ENCODE results near the gene IFNL3. TPM values are rescaled to one million over a fixed set of nuclear protein-coding genes. Genes with fewer than 3 reads are reported as not detected.
"Not testable (repeated sequence)": the region's sequence is repeated elsewhere in the genome, so short reads cannot be mapped to it uniquely, and the experiment has no call there.

IFNL3 gene
- total RNA-seq, 3 donors from 2014 or later = not detected

- no peak for ATAC-seq
- no peak for DNase-seq
- intact Hi-C loops (cut with DNase I, micrococcal nuclease) = no loop called here
- TF ChIP-seq CTCF (IDR thresholded peaks at IDR 0.05) = no peak
- Histone ChIP-seq H3K9me3 (no peaks in the 10 kb centered on the region), H3K4me3 (no peak overlapping the region), H3K4me1 (ENCODE audit: low read depth) (no peaks in the 10 kb centered on the region), H3K36me3 (ENCODE audit: low read depth) (no peaks in the 10 kb centered on the region)
Observed at GRCh38 chr19:39275578-39275977, 30.8 kb upstream of the IFNL3 start.

GRCh38 chr19:39273859-39274258, 29.1 kb upstream of the IFNL3 start:
- not testable (repeated sequence) for ATAC-seq

GRCh38 chr19:39270036-39270871, 25.4 kb upstream of the IFNL3 start:
- intact Hi-C loops (cut with DNase I, micrococcal nuclease) = no loop called here
- Histone ChIP-seq H3K9me3 (no peaks in the 10 kb centered on the region), H3K4me1 (ENCODE audit: low read depth) (no peaks in the 10 kb centered on the region), H3K36me3 (ENCODE audit: low read depth) (no peaks in the 10 kb centered on the region), H3K4me3 (no peak overlapping the region)
- ATAC-seq (no peak), DNase-seq (no peak)
- TF ChIP-seq CTCF (IDR thresholded peaks at IDR 0.05) = no peak

More at GRCh38 chr19:39273859-39274258, 29.1 kb upstream of the IFNL3 start:
- DNase-seq; H3K4me1 ChIP-seq (ENCODE audit: low read depth); H3K9me3 ChIP-seq; intact Hi-C loops (cut with DNase I, micrococcal nuclease); H3K36me3 ChIP-seq (ENCODE audit: low read depth); H3K4me3 ChIP-seq: not testable (repeated sequence)

GRCh38 chr19:39269369-39269768, 24.6 kb upstream of the IFNL3 start:
- H3K4me3 ChIP-seq; H3K9me3 ChIP-seq; ATAC-seq; DNase-seq; intact Hi-C loops (cut with DNase I, micrococcal nuclease); H3K4me1 ChIP-seq (ENCODE audit: low read depth); H3K36me3 ChIP-seq (ENCODE audit: low read depth): not testable (repeated sequence)

- DNase-seq; intact Hi-C loops (cut with DNase I, micrococcal nuclease); H3K9me3 ChIP-seq; H3K4me1 ChIP-seq (ENCODE audit: low read depth); ATAC-seq; H3K4me3 ChIP-seq; H3K36me3 ChIP-seq (ENCODE audit: low read depth): not testable (repeated sequence)
Observed at GRCh38 chr19:39268531-39269223, 23.9 kb upstream of the IFNL3 start.

- ATAC-seq = peak; percentile 68
- H3K4me1 ChIP-seq (ENCODE audit: low read depth); intact Hi-C loops (cut with DNase I, micrococcal nuclease); H3K9me3 ChIP-seq; DNase-seq; H3K36me3 ChIP-seq (ENCODE audit: low read depth); H3K4me3 ChIP-seq: not testable (repeated sequence)
Observed at GRCh38 chr19:39268085-39268484, 23.3 kb upstream of the IFNL3 start, which contains the start of gene IFNL2. IFNL2 (plus strand) TSS chr19:39268396; CDS start chr19:39268569, 173 bp downstream.

- Histone ChIP-seq H3K36me3 (ENCODE audit: low read depth) (no peaks in the 10 kb centered on the region), H3K9me3 (no peaks in the 10 kb centered on the region), H3K4me1 (ENCODE audit: low read depth) (peaks cover 3% of the 10 kb centered on the region), H3K4me3 (no peak overlapping the region)
- ATAC-seq = no peak
- intact Hi-C loops (cut with DNase I, micrococcal nuclease) = no loop called here
- no peak for DNase-seq
- TF ChIP-seq CTCF (IDR thresholded peaks at IDR 0.05) = no peak
Observed at GRCh38 chr19:39265321-39265916, 20.6 kb upstream of the IFNL3 start.

Data from mucosa of descending colon (tissue), 3 donors.